GM12878 (cell line): ENCODE data around the gene BCR. TPM values are rescaled to one million over a fixed set of nuclear protein-coding genes. Genes with fewer than 3 reads are reported as not detected.

Experiments
- NKRF ChIP-seq: fragments of 450-650 bp; conservative IDR thresholded peaks from 2 replicates; pipeline ENCODE4 v1.6.1; 2017; ENCODE audit warnings: mild to moderate bottlenecking, moderate library complexity
- SMC3 ChIP-seq: IDR thresholded peaks from 2 replicates; pipeline ENCODE4 v1.6.1; 2011; ENCODE audit warnings: low read length, improper control_type of control experiment, borderline replicate concordance
- polyA plus RNA-seq, 11 experiments: library from polyadenylated mRNA; depleted of rRNA in 4 of 11; unstranded in 6 of 11; stranded (reverse) in 5 of 11; fragments of >200 nt; fragmentation: Nextera tagmentation in 4 of 11; fragmentation: Illumina TruSeq in 1 of 11; extraction: Ambion mirVana in 4 of 11; extraction: Trizol in 1 of 11; gene quantifications; 1 replicate in 1 of 11; 2 replicates in 10 of 11; pipeline versions ENCODE4 v1.2.1 to v1.2.3, GENCODE V29; 2011 to 2016; ENCODE audit warnings: inconsistent platforms in 2 of 11, missing spikeins in 2 of 11, low read depth in 1 of 11
- total RNA-seq, 4 experiments: library from RNA; depleted of rRNA in 3 of 4; stranded (reverse); fragments of >200 nt in 3 of 4; fragmentation: Illumina TruSeq in 1 of 4; extraction: Trizol in 1 of 4; gene quantifications; 2 replicates each; pipeline versions ENCODE4 v1.2.1 to v1.2.3, GENCODE V29; 2013 to 2021
- TF ChIP-seq, protein P1 (sequence below): fragments of 450-650 bp; IDR thresholded peaks from 2 replicates; pipeline ENCODE4 v1.6.1; 2017; ENCODE audit warnings: mild to moderate bottlenecking, moderate library complexity
- TF ChIP-seq, protein P2 (sequence below): fragments of 150-350 bp; IDR thresholded peaks from 2 replicates; pipeline ENCODE4 v1.6.1; 2016; ENCODE audit warnings: low read depth, low read length

The BCR gene
- total and polyA plus RNA-seq, 10 of the 15 experiments (the other 5 are each of a cell fraction or from before 2014, with no cell fraction given) = 1.7 to 64.7 (median 18.4) TPM

DNA sequence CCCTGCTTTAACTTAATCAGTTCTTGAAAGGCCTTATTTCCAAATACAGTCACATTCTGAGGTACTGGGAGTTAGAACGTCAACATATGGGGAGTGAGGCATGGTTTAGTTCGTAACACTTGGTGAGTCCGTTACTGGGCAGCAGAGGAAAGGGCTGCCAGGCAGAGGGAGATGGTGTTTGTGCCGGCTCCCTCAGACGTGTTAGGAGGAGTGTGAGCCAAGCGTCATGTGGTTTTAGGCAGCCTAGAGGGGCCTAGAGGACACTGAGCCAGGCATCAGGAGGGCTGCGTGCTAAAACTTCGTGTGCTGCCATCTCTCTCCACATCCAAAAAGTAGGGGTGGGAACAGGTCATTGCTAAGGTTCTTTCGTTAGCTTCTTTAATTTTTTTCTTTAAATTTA, 10.2 kb downstream of the BCR start (continued):
- TF ChIP-seq NKRF = no peak
- no peak for TF ChIP-seq SMC3
- TF ChIP-seq, protein P1, sequence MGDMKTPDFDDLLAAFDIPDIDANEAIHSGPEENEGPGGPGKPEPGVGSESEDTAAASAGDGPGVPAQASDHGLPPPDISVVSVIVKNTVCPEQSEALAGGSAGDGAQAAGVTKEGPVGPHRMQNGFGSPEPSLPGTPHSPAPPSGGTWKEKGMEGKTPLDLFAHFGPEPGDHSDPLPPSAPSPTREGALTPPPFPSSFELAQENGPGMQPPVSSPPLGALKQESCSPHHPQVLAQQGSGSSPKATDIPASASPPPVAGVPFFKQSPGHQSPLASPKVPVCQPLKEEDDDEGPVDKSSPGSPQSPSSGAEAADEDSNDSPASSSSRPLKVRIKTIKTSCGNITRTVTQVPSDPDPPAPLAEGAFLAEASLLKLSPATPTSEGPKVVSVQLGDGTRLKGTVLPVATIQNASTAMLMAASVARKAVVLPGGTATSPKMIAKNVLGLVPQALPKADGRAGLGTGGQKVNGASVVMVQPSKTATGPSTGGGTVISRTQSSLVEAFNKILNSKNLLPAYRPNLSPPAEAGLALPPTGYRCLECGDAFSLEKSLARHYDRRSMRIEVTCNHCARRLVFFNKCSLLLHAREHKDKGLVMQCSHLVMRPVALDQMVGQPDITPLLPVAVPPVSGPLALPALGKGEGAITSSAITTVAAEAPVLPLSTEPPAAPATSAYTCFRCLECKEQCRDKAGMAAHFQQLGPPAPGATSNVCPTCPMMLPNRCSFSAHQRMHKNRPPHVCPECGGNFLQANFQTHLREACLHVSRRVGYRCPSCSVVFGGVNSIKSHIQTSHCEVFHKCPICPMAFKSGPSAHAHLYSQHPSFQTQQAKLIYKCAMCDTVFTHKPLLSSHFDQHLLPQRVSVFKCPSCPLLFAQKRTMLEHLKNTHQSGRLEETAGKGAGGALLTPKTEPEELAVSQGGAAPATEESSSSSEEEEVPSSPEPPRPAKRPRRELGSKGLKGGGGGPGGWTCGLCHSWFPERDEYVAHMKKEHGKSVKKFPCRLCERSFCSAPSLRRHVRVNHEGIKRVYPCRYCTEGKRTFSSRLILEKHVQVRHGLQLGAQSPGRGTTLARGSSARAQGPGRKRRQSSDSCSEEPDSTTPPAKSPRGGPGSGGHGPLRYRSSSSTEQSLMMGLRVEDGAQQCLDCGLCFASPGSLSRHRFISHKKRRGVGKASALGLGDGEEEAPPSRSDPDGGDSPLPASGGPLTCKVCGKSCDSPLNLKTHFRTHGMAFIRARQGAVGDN = no peak
- TF ChIP-seq, protein P2, sequence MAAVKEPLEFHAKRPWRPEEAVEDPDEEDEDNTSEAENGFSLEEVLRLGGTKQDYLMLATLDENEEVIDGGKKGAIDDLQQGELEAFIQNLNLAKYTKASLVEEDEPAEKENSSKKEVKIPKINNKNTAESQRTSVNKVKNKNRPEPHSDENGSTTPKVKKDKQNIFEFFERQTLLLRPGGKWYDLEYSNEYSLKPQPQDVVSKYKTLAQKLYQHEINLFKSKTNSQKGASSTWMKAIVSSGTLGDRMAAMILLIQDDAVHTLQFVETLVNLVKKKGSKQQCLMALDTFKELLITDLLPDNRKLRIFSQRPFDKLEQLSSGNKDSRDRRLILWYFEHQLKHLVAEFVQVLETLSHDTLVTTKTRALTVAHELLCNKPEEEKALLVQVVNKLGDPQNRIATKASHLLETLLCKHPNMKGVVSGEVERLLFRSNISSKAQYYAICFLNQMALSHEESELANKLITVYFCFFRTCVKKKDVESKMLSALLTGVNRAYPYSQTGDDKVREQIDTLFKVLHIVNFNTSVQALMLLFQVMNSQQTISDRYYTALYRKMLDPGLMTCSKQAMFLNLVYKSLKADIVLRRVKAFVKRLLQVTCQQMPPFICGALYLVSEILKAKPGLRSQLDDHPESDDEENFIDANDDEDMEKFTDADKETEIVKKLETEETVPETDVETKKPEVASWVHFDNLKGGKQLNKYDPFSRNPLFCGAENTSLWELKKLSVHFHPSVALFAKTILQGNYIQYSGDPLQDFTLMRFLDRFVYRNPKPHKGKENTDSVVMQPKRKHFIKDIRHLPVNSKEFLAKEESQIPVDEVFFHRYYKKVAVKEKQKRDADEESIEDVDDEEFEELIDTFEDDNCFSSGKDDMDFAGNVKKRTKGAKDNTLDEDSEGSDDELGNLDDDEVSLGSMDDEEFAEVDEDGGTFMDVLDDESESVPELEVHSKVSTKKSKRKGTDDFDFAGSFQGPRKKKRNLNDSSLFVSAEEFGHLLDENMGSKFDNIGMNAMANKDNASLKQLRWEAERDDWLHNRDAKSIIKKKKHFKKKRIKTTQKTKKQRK = no peak
